Endothelial cell of umbilical vein (primary cell): ENCODE data around the gene MRPL41. TPM values are rescaled to one million over a fixed set of nuclear protein-coding genes. Genes with fewer than 3 reads are reported as not detected.

Experiments
- BruUV-seq: library from RNA; stranded (reverse); fragments of 400-500 nt; replicated peaks from 2 replicates; lab custom pipeline; 2021; lab: Mats Ljungman, UMichigan
- CTCF ChIA-PET: fragments of 300-600, 350-600 bp; sonication (Branson Sonifier 250); formaldehyde crosslinking; loops from one replicate; lab custom pipeline; 2021; ENCODE audit warnings: antibody characterized with exemption, inconsistent platforms; lab: Charles Lee
- POLR2A ChIA-PET: fragments of 300-600, 350-600 bp; sonication (Branson Sonifier 250); formaldehyde crosslinking; loops from one replicate; lab custom pipeline; 2021; ENCODE audit warnings: antibody characterized with exemption, inconsistent platforms; lab: Charles Lee
- DNase-seq: peaks from one replicate; pipeline ENCODE4 v3.0.0-alpha.2; 2011; ENCODE audit warnings: low read depth, low spot score
- FAIRE-seq: peaks from 2 replicates; lab custom pipeline; 2011; peaks lifted over from hg19 to GRCh38; lab: Jason Lieb, UNC
- H2AFZ ChIP-seq: 2 replicates; pipeline ENCODE4 v1.6.0; 2012; ENCODE audit warnings: low read depth, low read length, control low read depth, inconsistent platforms
- H3K27ac ChIP-seq: 2 replicates; pipeline ENCODE4 v1.5.1; 2011; ENCODE audit warnings: low read depth, mild to moderate bottlenecking, control low read depth, low read length, moderate library complexity; ENCODE audit not compliant: insufficient read depth
- H3K27me3 ChIP-seq, 2 experiments: 2 replicates each; pipeline versions ENCODE4 v1.6.0 to v1.6.1; 2011; ENCODE audit warnings: low read length in 2 of 2, mixed read lengths in 1 of 2; ENCODE audit not compliant: control insufficient read depth in 2 of 2, insufficient read depth in 2 of 2
- H3K36me3 ChIP-seq, 2 experiments: 2 replicates in 1 of 2; 3 replicates in 1 of 2; pipeline ENCODE4 v1.5.1; 2011; ENCODE audit warnings: low read length in 2 of 2, mild to moderate bottlenecking in 1 of 2, moderate library complexity in 1 of 2; ENCODE audit not compliant: control insufficient read depth in 2 of 2, insufficient read depth in 2 of 2; ENCODE audit errors: extremely low read depth in 1 of 2
- H3K4me1 ChIP-seq: 3 replicates; pipeline ENCODE4 v1.5.1; 2011; ENCODE audit warnings: mild to moderate bottlenecking, low read length; ENCODE audit not compliant: control insufficient read depth, insufficient read depth; ENCODE audit errors: extremely low read depth
- H3K4me2 ChIP-seq: 2 replicates; pipeline ENCODE4 v1.6.1; 2011; ENCODE audit warnings: low read length, control low read depth, mixed read lengths; ENCODE audit not compliant: insufficient read depth
- H3K4me3 ChIP-seq, 3 experiments: fragments of 200-600 bp in 1 of 3; sonication (generic), shearing (Covaris generic) in 1 of 3; replicated peaks in 1 of 3; 2 replicates each; pipeline ENCODE4 v1.5.1; 2011 to 2016; ENCODE audit warnings: control low read depth in 3 of 3, low read length in 3 of 3, mild to moderate bottlenecking in 2 of 3, inconsistent platforms in 1 of 3, low read depth in 1 of 3, moderate library complexity in 1 of 3; ENCODE audit not compliant: insufficient read depth in 1 of 3
- H3K79me2 ChIP-seq: 2 replicates; pipeline ENCODE4 v1.6.0; 2012; ENCODE audit warnings: low read length, inconsistent platforms; ENCODE audit not compliant: control insufficient read depth, insufficient read depth
- H3K9ac ChIP-seq: replicated peaks from 2 replicates; pipeline ENCODE3; 2011; ENCODE audit warnings: low read length, control low read depth; ENCODE audit not compliant: insufficient read depth; ENCODE audit errors: extremely low read depth
- H3K9me1 ChIP-seq: replicated peaks from 3 replicates; pipeline ENCODE4 v1.6.0; 2011; ENCODE audit warnings: mild to moderate bottlenecking, low read length; ENCODE audit not compliant: control insufficient read depth, insufficient read depth; ENCODE audit errors: extremely low read depth
- H3K9me3 ChIP-seq: replicated peaks from 2 replicates; pipeline ENCODE4 v1.5.1; 2012; ENCODE audit warnings: low read length, inconsistent platforms; ENCODE audit not compliant: control insufficient read depth, insufficient read depth
- H4K20me1 ChIP-seq: replicated peaks from 2 replicates; pipeline ENCODE3; 2011; ENCODE audit warnings: mild to moderate bottlenecking, low read length; ENCODE audit not compliant: control insufficient read depth, insufficient read depth; ENCODE audit errors: extremely low read depth
- CTCF ChIP-seq, 2 donors: IDR thresholded peaks; 1 replicate in 1 of 2; 2 replicates in 1 of 2; pipeline ENCODE4 v1.5.1; 2011; ENCODE audit warnings: low read length in 2 of 2, mild to moderate bottlenecking in 2 of 2, moderate library complexity in 2 of 2, control low read depth in 1 of 2, inconsistent platforms in 1 of 2, low read depth in 1 of 2; ENCODE audit not compliant: insufficient read depth in 1 of 2; ENCODE audit errors: extremely low read depth in 1 of 2
- EZH2 ChIP-seq: IDR thresholded peaks from 2 replicates; pipeline ENCODE4 v1.6.1; 2012; ENCODE audit warnings: borderline replicate concordance, low read depth, mild to moderate bottlenecking, moderate library complexity, low read length, inconsistent platforms; ENCODE audit not compliant: severe bottlenecking
- FOS ChIP-seq: IDR thresholded peaks from 2 replicates; pipeline ENCODE4 v1.6.1; 2011; ENCODE audit warnings: mild to moderate bottlenecking, low read length, moderate library complexity, borderline replicate concordance; ENCODE audit not compliant: insufficient read depth
- GATA2 ChIP-seq: IDR thresholded peaks from 2 replicates; pipeline ENCODE4 v1.7.0; 2011; ENCODE audit warnings: low read depth, mild to moderate bottlenecking, moderate library complexity, mixed read lengths, low read length; ENCODE audit not compliant: insufficient read length, insufficient read depth
- JUN ChIP-seq: IDR thresholded peaks from 2 replicates; pipeline ENCODE4 v1.6.1; 2011; ENCODE audit warnings: borderline replicate concordance, low read depth; ENCODE audit not compliant: insufficient read length, insufficient read depth
- MAX ChIP-seq: IDR thresholded peaks from 2 replicates; pipeline ENCODE4 v1.6.1; 2011; ENCODE audit not compliant: insufficient read depth, insufficient read length
- MYC ChIP-seq: IDR thresholded peaks from one replicate; pipeline ENCODE4 v1.6.1; 2011; ENCODE audit warnings: mild to moderate bottlenecking, low read depth, low read length
- POLR2A ChIP-seq: IDR thresholded peaks from 2 replicates; pipeline ENCODE4 v1.6.1; 2012; ENCODE audit warnings: low read depth, mild to moderate bottlenecking, control low read depth, low read length
- POLR2AphosphoS5 ChIP-seq: IDR thresholded peaks from 2 replicates; pipeline ENCODE4 v1.6.1; 2012; ENCODE audit warnings: low read depth, mild to moderate bottlenecking, control low read depth, low read length, moderate library complexity; ENCODE audit not compliant: insufficient read depth
- dilution Hi-C: fragments of 300-500 bp; cut with MboI; formaldehyde crosslinking; loops from one replicate; pipeline ENCODE4 v1.15.0; 2019; ENCODE audit warnings: low sequenced_read_pairs; ENCODE audit not compliant: extremely low pct_ligation_motif_present
- intact Hi-C: fragments of 100-400 bp; cut with micrococcal nuclease; formaldehyde crosslinking; loops from one replicate; pipeline ENCODE4 v1.10.0; 2022
- polyA plus RNA-seq, 4 experiments: library from polyadenylated mRNA; depleted of rRNA in 3 of 4; stranded (reverse) in 3 of 4; unstranded in 1 of 4; fragments of >200 nt; gene quantifications; 2 replicates each; pipeline versions ENCODE4 v1.2.1 to v1.2.3, GENCODE V29; 2011 to 2012; ENCODE audit warnings: missing spikeins in 1 of 4
- total RNA-seq: library from RNA; stranded (reverse); gene quantifications from 2 replicates; pipeline ENCODE4 v1.2.3, GENCODE V29; 2021

MRPL41 gene
- total and polyA plus RNA-seq, 2 donors (not counting 3 experiments of a cell fraction or from before 2014, with no cell fraction given), result 50.4 to 50.7 TPM

- Histone ChIP-seq H3K4me2 (no peak overlapping the region), H3K27me3 (no peaks in the 10 kb centered on the region), H3K27ac (no peak overlapping the region), H3K9me1 (no peaks in the 10 kb centered on the region), H3K4me3 (no peak overlapping the region), H3K9ac (no peak overlapping the region), H3K36me3 (peaks cover 9 to 28% of the 10 kb centered on the region in 2 experiments), H3K4me1 (peaks cover 14% of the 10 kb centered on the region), H4K20me1 (no peaks in the 10 kb centered on the region), H3K9me3 (no peaks in the 10 kb centered on the region), H3K79me2 (peaks cover 40% of the 10 kb centered on the region), H2AFZ (no peak overlapping the region)
- DNase-seq (no peak), FAIRE-seq (no peak)
- ChIA-PET CTCF (no interaction called here), POLR2A (no interaction called here)
- intact Hi-C loops, result no loop called here
- BruUV-seq, result no TSS peak
- dilution Hi-C loops, result no loop called here
- no peak for TF ChIP-seq EZH2
- TF ChIP-seq POLR2A, result no peak
- TF ChIP-seq CTCF (IDR thresholded peaks at IDR 0.05; ENCODE audit: extremely low read depth in 1 of 2, insufficient read depth in 1 of 2, low read depth in 1 of 2, low read length in 2 of 2), result no peak
- TF ChIP-seq JUN, result no peak
- TF ChIP-seq MYC, result no peak
- no peak for TF ChIP-seq FOS
- TF ChIP-seq GATA2, result no peak
- TF ChIP-seq MAX, result no peak
- no peak for TF ChIP-seq POLR2AphosphoS5
These were observed 23.7 kb downstream of the MRPL41 start for GRCh38 chr9:137575364-137575715.
